HG02763 (cell line): ENCODE results near the gene KMT2C.

Source experiments
- ATAC-seq: cut with Tn5 transposase; IDR thresholded peaks from one replicate; pipeline ENCODE4 v1.9.1; 2021; ENCODE audit warnings: mild to moderate bottlenecking, moderate library complexity; ENCODE audit not compliant: unreplicated experiment

KMT2C gene

GRCh38 chr7:152120210-152120609, 315.6 kb downstream of the KMT2C start:
- no peak for ATAC-seq

GRCh38 chr7:152117356-152117755, 318.4 kb downstream of the KMT2C start:
- ATAC-seq = no peak

- ATAC-seq = no peak
Measured at GRCh38 chr7:152115021-152115718, 320.6 kb downstream of the KMT2C start.

GRCh38 chr7:152112829-152113228, 323.0 kb downstream of the KMT2C start:
- ATAC-seq = no peak

- no peak for ATAC-seq
Measured at GRCh38 chr7:152108359-152108758, 327.4 kb downstream of the KMT2C start.

- ATAC-seq = no peak
Measured at GRCh38 chr7:152107945-152108344, 327.9 kb downstream of the KMT2C start.

- ATAC-seq = no peak
Measured at GRCh38 chr7:152106990-152107389, 328.8 kb downstream of the KMT2C start.

- no peak for ATAC-seq
Measured at GRCh38 chr7:152105205-152105604, 330.6 kb downstream of the KMT2C start.

- no peak for ATAC-seq
Measured at GRCh38 chr7:152103691-152104090, 332.1 kb downstream of the KMT2C start.

GRCh38 chr7:152103066-152103465, 332.7 kb downstream of the KMT2C start:
- no peak for ATAC-seq

- no peak for ATAC-seq
Measured at GRCh38 chr7:152097330-152097729, 338.5 kb downstream of the KMT2C start.

- no peak for ATAC-seq
Measured at GRCh38 chr7:152095771-152096170, 340.0 kb downstream of the KMT2C start.

- ATAC-seq = no peak
Measured at GRCh38 chr7:152093717-152094116, 342.1 kb downstream of the KMT2C start.

GRCh38 chr7:152090747-152091146, 345.1 kb downstream of the KMT2C start:
- no peak for ATAC-seq

GRCh38 chr7:152089183-152089582, 346.6 kb downstream of the KMT2C start:
- no peak for ATAC-seq

GRCh38 chr7:152086513-152086912, 349.3 kb downstream of the KMT2C start:
- no peak for ATAC-seq

GRCh38 chr7:152085131-152085530, 350.7 kb downstream of the KMT2C start:
- ATAC-seq = no peak
